GM04503 (cell line): ENCODE data around the gene ZNF750.
"Not testable (repeated sequence)": the region's sequence is repeated elsewhere in the genome, so short reads cannot be mapped to it uniquely, and the experiment has no call there.

Source experiments
- DNase-seq: peaks from one replicate; pipeline ENCODE4 v3.0.0-alpha.2; 2012; ENCODE audit warnings: low read depth

The ZNF750 gene

GRCh38 chr17:82793974-82794630 is 45.7 kb downstream of the ZNF750 start:
- DNase-seq = no peak

- no peak for DNase-seq
Observed at GRCh38 chr17:82791532-82791931, 48.3 kb downstream of the ZNF750 start.

GRCh38 chr17:82790391-82790790 is 49.4 kb downstream of the ZNF750 start:
- no peak for DNase-seq

- no peak for DNase-seq
Observed at GRCh38 chr17:82789806-82790205, 50.0 kb downstream of the ZNF750 start.

GRCh38 chr17:82789051-82789592 is 50.7 kb downstream of the ZNF750 start:
- DNase-seq = no peak

- DNase-seq = no peak
Observed at GRCh38 chr17:82788206-82789001, 51.4 kb downstream of the ZNF750 start.

- peak; percentile 72 for DNase-seq
Observed at GRCh38 chr17:82787081-82787848, 52.6 kb downstream of the ZNF750 start.

- DNase-seq = no peak
Observed at GRCh38 chr17:82786427-82786826, 53.4 kb downstream of the ZNF750 start.

- DNase-seq = not testable (repeated sequence)
Observed at GRCh38 chr17:82785581-82785980, 54.2 kb downstream of the ZNF750 start.

GRCh38 chr17:82783498-82783897 is 56.3 kb downstream of the ZNF750 start:
- no peak for DNase-seq

- DNase-seq = no peak
Observed at GRCh38 chr17:82782657-82783207, 57.1 kb downstream of the ZNF750 start.

- DNase-seq = no peak
Observed at GRCh38 chr17:82781894-82782274, 57.9 kb downstream of the ZNF750 start.

- DNase-seq = no peak
Observed at GRCh38 chr17:82780971-82781893, 58.6 kb downstream of the ZNF750 start.

GRCh38 chr17:82780195-82780594 is 59.6 kb downstream of the ZNF750 start:
- DNase-seq = no peak

GRCh38 chr17:82779541-82779940 is 60.3 kb downstream of the ZNF750 start:
- DNase-seq = no peak
